HepG2 (cell line): ENCODE measurements around the gene FOXD3. TPM values are rescaled to one million over a fixed set of nuclear protein-coding genes. Genes with fewer than 3 reads are reported as not detected.

Source experiments
- ARNT ChIP-seq: fragments of 450-650 bp; IDR thresholded peaks from 2 replicates; pipeline ENCODE4 v1.6.1; 2017
- ATF2 ChIP-seq: sonication (generic); formaldehyde crosslinking; IDR thresholded peaks from 2 replicates; pipeline ENCODE4 v1.4.0; 2020; ENCODE audit warnings: missing genetic modification reagents
- BORCS8-MEF2B ChIP-seq: sonication (generic); formaldehyde crosslinking; IDR thresholded peaks from 2 replicates; pipeline ENCODE4 v1.8.0; 2022; ENCODE audit warnings: mild to moderate bottlenecking, missing genetic modification reagents
- CC2D1A ChIP-seq: sonication (generic); formaldehyde crosslinking; IDR thresholded peaks from 2 replicates; pipeline ENCODE4 v1.8.1; 2023; ENCODE audit warnings: mild to moderate bottlenecking, missing genetic modification reagents
- CEBPZ ChIP-seq: IDR thresholded peaks from 2 replicates; pipeline ENCODE4 v1.6.1; 2012; ENCODE audit warnings: low read length, improper control_type of control experiment
- GRHL1 ChIP-seq: sonication (generic); formaldehyde crosslinking; conservative IDR thresholded peaks from 2 replicates; pipeline ENCODE4 v1.8.0; 2022; ENCODE audit warnings: missing genetic modification reagents
- HNRNPL ChIP-seq: fragments of 200-400 bp; formaldehyde crosslinking; IDR thresholded peaks from 2 replicates; pipeline ENCODE4 v1.6.1; 2017; ENCODE audit warnings: mild to moderate bottlenecking, low read depth, low read length
- KLF11 ChIP-seq: IDR thresholded peaks from 2 replicates; pipeline ENCODE4 v1.6.1; 2016; ENCODE audit warnings: missing compliant biosample characterization
- KLF9 ChIP-seq: IDR thresholded peaks from 2 replicates; pipeline ENCODE4 v1.6.1; 2016; ENCODE audit warnings: low read depth
- KMT2A ChIP-seq: sonication (generic); formaldehyde crosslinking; IDR thresholded peaks from 2 replicates; pipeline ENCODE4 v1.4.0; 2020; ENCODE audit warnings: missing genetic modification reagents
- MBD4 ChIP-seq: IDR thresholded peaks from 2 replicates; pipeline ENCODE4 v1.6.1; 2012; ENCODE audit warnings: low read length, inconsistent platforms, borderline replicate concordance
- MTF1 ChIP-seq: sonication (generic); formaldehyde crosslinking; IDR thresholded peaks from 2 replicates; pipeline ENCODE4 v1.5.0; 2020; ENCODE audit warnings: missing genetic modification reagents
- NCOA1 ChIP-seq: sonication (generic); formaldehyde crosslinking; IDR thresholded peaks from 2 replicates; pipeline ENCODE4 v1.9.0; 2021; ENCODE audit warnings: missing genetic modification reagents
- NFKB2 ChIP-seq: sonication (generic); formaldehyde crosslinking; IDR thresholded peaks from 2 replicates; pipeline ENCODE4 v1.4.0; 2020; ENCODE audit warnings: missing genetic modification reagents, borderline replicate concordance
- PTBP1 ChIP-seq: fragments of 200-400 bp; formaldehyde crosslinking; IDR thresholded peaks from 2 replicates; pipeline ENCODE4 v1.6.1; 2018; ENCODE audit warnings: low read length, low read depth; ENCODE audit not compliant: poor library complexity, severe bottlenecking
- ZNF276 ChIP-seq: sonication (generic); formaldehyde crosslinking; IDR thresholded peaks from 2 replicates; pipeline ENCODE4 v1.4.0; 2020; ENCODE audit warnings: mild to moderate bottlenecking, low read depth, missing genetic modification reagents
- ZNF329 ChIP-seq: sonication (generic); formaldehyde crosslinking; IDR thresholded peaks from 2 replicates; pipeline ENCODE4 v1.9.0; 2021; ENCODE audit warnings: low read depth, mild to moderate bottlenecking, missing genetic modification reagents
- ZNF446 ChIP-seq: sonication (generic); formaldehyde crosslinking; IDR thresholded peaks from 2 replicates; pipeline ENCODE4 v1.5.0; 2020; ENCODE audit warnings: mild to moderate bottlenecking, missing genetic modification reagents
- ZNF496 ChIP-seq: sonication (generic); formaldehyde crosslinking; IDR thresholded peaks from 2 replicates; pipeline ENCODE4 v1.8.1; 2023; ENCODE audit warnings: mild to moderate bottlenecking, moderate library complexity, missing genetic modification reagents; ENCODE audit not compliant: insufficient replicate concordance
- ZNF562 ChIP-seq: sonication (generic); formaldehyde crosslinking; IDR thresholded peaks from 2 replicates; pipeline ENCODE4 v1.8.0; 2022; ENCODE audit warnings: missing genetic modification reagents, borderline replicate concordance
- ZNF766 ChIP-seq: sonication (generic); formaldehyde crosslinking; IDR thresholded peaks from 2 replicates; pipeline ENCODE4 v1.5.0; 2020; ENCODE audit warnings: missing genetic modification reagents, borderline replicate concordance
- ZNF782 ChIP-seq: sonication (generic); formaldehyde crosslinking; IDR thresholded peaks from 2 replicates; pipeline ENCODE4 v1.4.0; 2020; ENCODE audit warnings: missing genetic modification reagents, mild to moderate bottlenecking, borderline replicate concordance
- polyA plus RNA-seq, 8 experiments: library from polyadenylated mRNA; depleted of rRNA in 3 of 8; stranded (reverse) in 7 of 8; unstranded in 1 of 8; fragments of >200 nt; fragmentation: Illumina TruSeq in 4 of 8; extraction: Trizol in 4 of 8; gene quantifications; 2 replicates each; pipeline versions ENCODE4 v1.2.1 to v1.2.3, GENCODE V29; 2011 to 2016; ENCODE audit warnings: low read depth in 4 of 8, missing spikeins in 1 of 8, mixed read lengths in 1 of 8; ENCODE audit not compliant: insufficient read depth in 1 of 8
- total RNA-seq, 5 experiments: library from RNA; depleted of rRNA; stranded (reverse); fragments of >200 nt; fragmentation: Illumina TruSeq; extraction: Trizol; gene quantifications; 2 replicates each; pipeline ENCODE4 v1.2.3, GENCODE V29; 2016; ENCODE audit warnings: low read depth in 1 of 5

Gene FOXD3
- total and polyA plus RNA-seq, 2 of the 13 experiments (the other 11 are each of a cell fraction or from before 2014, with no cell fraction given), result not detected

GRCh38 chr1:63367215-63368103, 45.1 kb downstream of the FOXD3 start, which contains the start of gene ALG6 (continued):
- TF ChIP-seq ZNF276 (CRISPR knock-in tag), result no peak
- no peak for TF ChIP-seq CC2D1A
- no peak for TF ChIP-seq ZNF446 (CRISPR knock-in tag)
- no peak for TF ChIP-seq CEBPZ
- TF ChIP-seq MBD4, result no peak
- no peak for TF ChIP-seq ARNT
- no peak for TF ChIP-seq PTBP1
- no peak for TF ChIP-seq ZNF766
- peak; percentile 46; the same call in 1 of the 2 replicates for TF ChIP-seq BORCS8-MEF2B
- 0 out of 2 replicates have a peak, but pooled peaks have one; percentile 46 for TF ChIP-seq ZNF782 (CRISPR knock-in tag)
- TF ChIP-seq KMT2A (CRISPR knock-in tag), result no peak
- no peak for TF ChIP-seq MTF1 (CRISPR knock-in tag)
- TF ChIP-seq ZNF496 (CRISPR knock-in tag), result no peak
- TF ChIP-seq HNRNPL, result peak; percentile 64; the same call in 1 of the 2 replicates
- TF ChIP-seq NFKB2, result peak; percentile 64; the same call in 1 of the 2 replicates
- TF ChIP-seq ZNF562 (CRISPR knock-in tag), result no peak
- no peak for TF ChIP-seq NCOA1 (CRISPR knock-in tag)
- no peak for TF ChIP-seq GRHL1 (CRISPR knock-in tag)
- TF ChIP-seq ZNF329 (CRISPR knock-in tag), result 0 out of 2 replicates have a peak, but pooled peaks have one; percentile 31
- no peak for TF ChIP-seq KLF9 (CRISPR knock-in tag)
- TF ChIP-seq KLF11 (CRISPR knock-in tag), result no peak
- TF ChIP-seq ATF2, result no peak
